GM23338 (cell line): ENCODE results near the gene GALNT16.

Source experiments
- CREB1 ChIP-seq: fragments of 250-450 bp; sonication (Bioruptor Pico); IDR thresholded peaks from 2 replicates; pipeline ENCODE4 v1.5.0; 2020; ENCODE audit warnings: low read depth, mild to moderate bottlenecking, moderate library complexity
- EZH2 ChIP-seq: fragments of 200-600 bp; sonication (generic); IDR thresholded peaks from one replicate; pipeline ENCODE4 v1.8.0; 2017; ENCODE audit warnings: antibody characterized with exemption, mild to moderate bottlenecking, low read depth; ENCODE audit not compliant: unreplicated experiment
- EZH2phosphoT487 ChIP-seq: fragments of 200-600 bp; sonication (generic); IDR thresholded peaks from one replicate; pipeline ENCODE4 v1.8.1; 2018; ENCODE audit warnings: antibody characterized with exemption; ENCODE audit not compliant: unreplicated experiment
- JUNB ChIP-seq: IDR thresholded peaks from one replicate; pipeline ENCODE4 v1.6.1; 2016; ENCODE audit warnings: antibody characterized with exemption; ENCODE audit not compliant: unreplicated experiment
- POLR2AphosphoS5 ChIP-seq: IDR thresholded peaks from 2 replicates; pipeline ENCODE4 v1.6.1; 2016; ENCODE audit warnings: antibody characterized with exemption, low read depth
- REST ChIP-seq: IDR thresholded peaks from one replicate; pipeline ENCODE4 v1.6.1; 2018; ENCODE audit warnings: antibody characterized with exemption; ENCODE audit not compliant: unreplicated experiment
- TF ChIP-seq, protein P1 (sequence below), 2 experiments: fragments of 200-600 bp in 1 of 2; sonication (generic) in 1 of 2; conservative IDR thresholded peaks; 2 replicates each; pipeline versions ENCODE4 v1.5.1 to v1.6.1; 2016 to 2017; ENCODE audit warnings: antibody characterized with exemption in 2 of 2, low read depth in 2 of 2, mild to moderate bottlenecking in 2 of 2, moderate library complexity in 1 of 2

DNA sequence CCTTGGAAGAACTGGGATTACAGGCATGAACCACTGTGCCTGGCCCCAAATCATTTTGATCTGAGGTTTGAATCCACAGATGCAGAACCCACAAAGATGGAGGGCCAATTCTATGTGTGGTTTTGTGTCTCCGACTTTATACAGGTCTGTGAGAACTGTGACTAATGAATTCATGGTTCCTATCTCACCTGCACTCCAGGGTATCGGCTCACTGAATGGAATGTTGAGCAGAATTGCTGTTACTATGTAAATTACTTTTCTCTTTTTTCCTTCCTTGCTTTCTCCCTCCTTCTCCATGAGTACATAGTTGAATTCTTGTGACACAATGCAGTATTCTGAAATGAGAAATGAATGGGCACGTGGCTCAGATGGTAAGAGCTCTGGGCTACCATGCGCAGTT, 21.1 kb upstream of the GALNT16 start:
- TF ChIP-seq, protein P1, sequence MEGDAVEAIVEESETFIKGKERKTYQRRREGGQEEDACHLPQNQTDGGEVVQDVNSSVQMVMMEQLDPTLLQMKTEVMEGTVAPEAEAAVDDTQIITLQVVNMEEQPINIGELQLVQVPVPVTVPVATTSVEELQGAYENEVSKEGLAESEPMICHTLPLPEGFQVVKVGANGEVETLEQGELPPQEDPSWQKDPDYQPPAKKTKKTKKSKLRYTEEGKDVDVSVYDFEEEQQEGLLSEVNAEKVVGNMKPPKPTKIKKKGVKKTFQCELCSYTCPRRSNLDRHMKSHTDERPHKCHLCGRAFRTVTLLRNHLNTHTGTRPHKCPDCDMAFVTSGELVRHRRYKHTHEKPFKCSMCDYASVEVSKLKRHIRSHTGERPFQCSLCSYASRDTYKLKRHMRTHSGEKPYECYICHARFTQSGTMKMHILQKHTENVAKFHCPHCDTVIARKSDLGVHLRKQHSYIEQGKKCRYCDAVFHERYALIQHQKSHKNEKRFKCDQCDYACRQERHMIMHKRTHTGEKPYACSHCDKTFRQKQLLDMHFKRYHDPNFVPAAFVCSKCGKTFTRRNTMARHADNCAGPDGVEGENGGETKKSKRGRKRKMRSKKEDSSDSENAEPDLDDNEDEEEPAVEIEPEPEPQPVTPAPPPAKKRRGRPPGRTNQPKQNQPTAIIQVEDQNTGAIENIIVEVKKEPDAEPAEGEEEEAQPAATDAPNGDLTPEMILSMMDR (conservative IDR thresholded peaks at IDR 0.05; ENCODE audit: low read depth in 2 of 2) = no peak
- no peak for TF ChIP-seq EZH2
- no peak for TF ChIP-seq REST
- no peak for TF ChIP-seq POLR2AphosphoS5
- TF ChIP-seq EZH2phosphoT487 = no peak
- TF ChIP-seq JUNB = no peak
- TF ChIP-seq CREB1 (CRISPR knock-in tag) = no peak
